Measurements from ENCODE around the gene KCNAB3. TPM values are rescaled to one million over a fixed set of nuclear protein-coding genes. Genes with fewer than 3 reads are reported as not detected.

The KCNAB3 gene
- polyA plus RNA-seq, 4 donors: 1.3 to 3.9 (median 1.7) TPM

- Histone ChIP-seq H3K36me3 (ENCODE audit: control insufficient read depth in 3 of 3, insufficient read depth in 2 of 3, low read depth in 1 of 3, low read length in 3 of 3) (peaks cover 0 to 17% (median 4%) of the 10 kb centered on the region in 3 donors), H3K4me1 (ENCODE audit: control insufficient read depth in 3 of 3, insufficient read depth in 2 of 3, low read depth in 1 of 3, low read length in 2 of 3) (peaks cover 2 to 59% (median 16%) of the 10 kb centered on the region in 3 donors), H3K27me3 (ENCODE audit: control insufficient read depth in 3 of 3, insufficient read depth in 3 of 3, low read length in 3 of 3) (no peaks in the 10 kb centered on the region), H3K27ac (ENCODE audit: low read depth in 1 of 3, low read length in 2 of 3) (peak overlapping the region in 1 of 3 donors; percentile 74), H3K9me3 (ENCODE audit: control insufficient read depth in 2 of 2, insufficient read depth in 1 of 2, low read depth in 1 of 2, low read length in 1 of 2) (no peaks in the 10 kb centered on the region), H3K4me3 (ENCODE audit: low read depth in 1 of 3, low read length in 3 of 3) (peak overlapping the region in 1 of 3 donors; percentile 52)
- 0 to 2% (median 0%) methylated on average over 2 to 3 of the region's 3 CpGs for WGBS, 3 donors
- DNase-seq (peak in 1 of 2 donors; percentile 66), FAIRE-seq (no peak)
Observed at GRCh38 chr17:7883781-7884386, 45.8 kb downstream of the KCNAB3 start.

- H3K4me1 ChIP-seq (ENCODE audit: control insufficient read depth in 3 of 3, insufficient read depth in 2 of 3, low read depth in 1 of 3, low read length in 2 of 3): peaks cover 2 to 48% (median 6%) of the 10 kb centered on the region in 3 donors
- 68 to 87% (median 77%) methylated on average over 3 of the region's 3 CpGs for WGBS, 3 donors
- H3K36me3 ChIP-seq (ENCODE audit: control insufficient read depth in 3 of 3, insufficient read depth in 2 of 3, low read depth in 1 of 3, low read length in 3 of 3): peaks cover 0 to 21% (median 4%) of the 10 kb centered on the region in 3 donors
- no peaks in the 10 kb centered on the region for H3K27me3 ChIP-seq (ENCODE audit: control insufficient read depth in 3 of 3, insufficient read depth in 3 of 3, low read length in 3 of 3)
- no peak for FAIRE-seq
- no peak overlapping the region for H3K4me3 ChIP-seq (ENCODE audit: low read depth in 1 of 3, low read length in 3 of 3)
- no peaks in the 10 kb centered on the region for H3K9me3 ChIP-seq (ENCODE audit: control insufficient read depth in 2 of 2, insufficient read depth in 1 of 2, low read depth in 1 of 2, low read length in 1 of 2)
- peak overlapping the region; percentile 3 to 52 (median 11) for H3K27ac ChIP-seq (ENCODE audit: low read depth in 1 of 3, low read length in 2 of 3)
- DNase-seq: no peak
Observed at GRCh38 chr17:7882629-7883028, 47.0 kb downstream of the KCNAB3 start.

GRCh38 chr17:7882068-7882467 is 47.6 kb downstream of the KCNAB3 start:
- peaks cover 0 to 21% (median 4%) of the 10 kb centered on the region in 3 donors for H3K36me3 ChIP-seq (ENCODE audit: control insufficient read depth in 3 of 3, insufficient read depth in 2 of 3, low read depth in 1 of 3, low read length in 3 of 3)
- no peak for DNase-seq
- H3K4me3 ChIP-seq (ENCODE audit: low read depth in 1 of 3, low read length in 3 of 3): no peak overlapping the region
- H3K27ac ChIP-seq (ENCODE audit: low read depth in 1 of 3, low read length in 2 of 3): peak overlapping the region in 2 of 3 donors; percentile 3 to 11
- 76 to 78% (median 76%) methylated on average over 7 of the region's 7 CpGs for WGBS, 3 donors
- H3K4me1 ChIP-seq (ENCODE audit: control insufficient read depth in 3 of 3, insufficient read depth in 2 of 3, low read depth in 1 of 3, low read length in 2 of 3): peaks cover 2 to 48% (median 6%) of the 10 kb centered on the region in 3 donors
- H3K27me3 ChIP-seq (ENCODE audit: control insufficient read depth in 3 of 3, insufficient read depth in 3 of 3, low read length in 3 of 3): no peaks in the 10 kb centered on the region
- FAIRE-seq: no peak
- no peaks in the 10 kb centered on the region for H3K9me3 ChIP-seq (ENCODE audit: control insufficient read depth in 2 of 2, insufficient read depth in 1 of 2, low read depth in 1 of 2, low read length in 1 of 2)

GRCh38 chr17:7881276-7882054 is 48.2 kb downstream of the KCNAB3 start:
- Histone ChIP-seq H3K27me3 (ENCODE audit: control insufficient read depth in 3 of 3, insufficient read depth in 3 of 3, low read length in 3 of 3) (no peaks in the 10 kb centered on the region), H3K27ac (ENCODE audit: low read depth in 1 of 3, low read length in 2 of 3) (peak overlapping the region in 1 of 3 donors; percentile 41), H3K4me1 (ENCODE audit: control insufficient read depth in 3 of 3, insufficient read depth in 2 of 3, low read depth in 1 of 3, low read length in 2 of 3) (peaks cover 2 to 43% (median 4%) of the 10 kb centered on the region in 3 donors), H3K4me3 (ENCODE audit: low read depth in 1 of 3, low read length in 3 of 3) (no peak overlapping the region), H3K36me3 (ENCODE audit: control insufficient read depth in 3 of 3, insufficient read depth in 2 of 3, low read depth in 1 of 3, low read length in 3 of 3) (peaks cover 0 to 21% (median 4%) of the 10 kb centered on the region in 3 donors), H3K9me3 (ENCODE audit: control insufficient read depth in 2 of 2, insufficient read depth in 1 of 2, low read depth in 1 of 2, low read length in 1 of 2) (no peaks in the 10 kb centered on the region)
- 54 to 78% (median 66%) methylated on average over 7 of the region's 7 CpGs for WGBS, 3 donors
- FAIRE-seq: no peak
- no peak for DNase-seq

- no peak for DNase-seq
- peaks cover 2 to 38% (median 4%) of the 10 kb centered on the region in 3 donors for H3K4me1 ChIP-seq (ENCODE audit: control insufficient read depth in 3 of 3, insufficient read depth in 2 of 3, low read depth in 1 of 3, low read length in 2 of 3)
- no peak overlapping the region for H3K4me3 ChIP-seq (ENCODE audit: low read depth in 1 of 3, low read length in 3 of 3)
- H3K27me3 ChIP-seq (ENCODE audit: control insufficient read depth in 3 of 3, insufficient read depth in 3 of 3, low read length in 3 of 3): no peaks in the 10 kb centered on the region
- 60 to 66% (median 62%) methylated on average over 3 of the region's 3 CpGs for WGBS, 3 donors
- H3K27ac ChIP-seq (ENCODE audit: low read depth in 1 of 3, low read length in 2 of 3): no peak overlapping the region
- peaks cover 0 to 24% (median 4%) of the 10 kb centered on the region in 3 donors for H3K36me3 ChIP-seq (ENCODE audit: control insufficient read depth in 3 of 3, insufficient read depth in 2 of 3, low read depth in 1 of 3, low read length in 3 of 3)
- FAIRE-seq: no peak
- no peaks in the 10 kb centered on the region for H3K9me3 ChIP-seq (ENCODE audit: control insufficient read depth in 2 of 2, insufficient read depth in 1 of 2, low read depth in 1 of 2, low read length in 1 of 2)
Observed at GRCh38 chr17:7880076-7880868, 49.4 kb downstream of the KCNAB3 start.

GRCh38 chr17:7878234-7878633 is 51.4 kb downstream of the KCNAB3 start:
- Histone ChIP-seq H3K27me3 (ENCODE audit: control insufficient read depth in 3 of 3, insufficient read depth in 3 of 3, low read length in 3 of 3) (no peaks in the 10 kb centered on the region), H3K4me1 (ENCODE audit: control insufficient read depth in 3 of 3, insufficient read depth in 2 of 3, low read depth in 1 of 3, low read length in 2 of 3) (peaks cover 2 to 29% (median 4%) of the 10 kb centered on the region in 3 donors), H3K27ac (ENCODE audit: low read depth in 1 of 3, low read length in 2 of 3) (no peak overlapping the region), H3K36me3 (ENCODE audit: control insufficient read depth in 3 of 3, insufficient read depth in 2 of 3, low read depth in 1 of 3, low read length in 3 of 3) (peaks cover 0 to 30% (median 4%) of the 10 kb centered on the region in 3 donors), H3K4me3 (ENCODE audit: low read depth in 1 of 3, low read length in 3 of 3) (no peak overlapping the region), H3K9me3 (ENCODE audit: control insufficient read depth in 2 of 2, insufficient read depth in 1 of 2, low read depth in 1 of 2, low read length in 1 of 2) (no peaks in the 10 kb centered on the region)
- WGBS, 3 donors: 89 to 94% (median 93%) methylated on average over 7 of the region's 7 CpGs
- DNase-seq (no peak), FAIRE-seq (no peak)

- Histone ChIP-seq H3K9me3 (ENCODE audit: control insufficient read depth in 2 of 2, insufficient read depth in 1 of 2, low read depth in 1 of 2, low read length in 1 of 2) (no peaks in the 10 kb centered on the region), H3K27ac (ENCODE audit: low read depth in 1 of 3, low read length in 2 of 3) (no peak overlapping the region), H3K27me3 (ENCODE audit: control insufficient read depth in 3 of 3, insufficient read depth in 3 of 3, low read length in 3 of 3) (no peaks in the 10 kb centered on the region), H3K4me3 (ENCODE audit: low read depth in 1 of 3, low read length in 3 of 3) (no peak overlapping the region), H3K36me3 (ENCODE audit: control insufficient read depth in 3 of 3, insufficient read depth in 2 of 3, low read depth in 1 of 3, low read length in 3 of 3) (peaks cover 0 to 30% (median 0%) of the 10 kb centered on the region in 3 donors), H3K4me1 (ENCODE audit: control insufficient read depth in 3 of 3, insufficient read depth in 2 of 3, low read depth in 1 of 3, low read length in 2 of 3) (peaks cover 0 to 11% (median 0%) of the 10 kb centered on the region in 3 donors)
- WGBS, 3 donors: 87 to 92% (median 89%) methylated on average over 2 of the region's 2 CpGs
- DNase-seq: no peak
- FAIRE-seq: no peak
Observed at GRCh38 chr17:7875804-7876370, 53.8 kb downstream of the KCNAB3 start.

- FAIRE-seq (no peak), DNase-seq (no peak)
- no peaks in the 10 kb centered on the region for H3K27me3 ChIP-seq (ENCODE audit: control insufficient read depth in 3 of 3, insufficient read depth in 3 of 3, low read length in 3 of 3)
- no peak overlapping the region for H3K4me3 ChIP-seq (ENCODE audit: low read depth in 1 of 3, low read length in 3 of 3)
- no peaks in the 10 kb centered on the region for H3K4me1 ChIP-seq (ENCODE audit: control insufficient read depth in 3 of 3, insufficient read depth in 2 of 3, low read depth in 1 of 3, low read length in 2 of 3)
- peaks cover 0 to 24% (median 0%) of the 10 kb centered on the region in 3 donors for H3K36me3 ChIP-seq (ENCODE audit: control insufficient read depth in 3 of 3, insufficient read depth in 2 of 3, low read depth in 1 of 3, low read length in 3 of 3)
- no peak overlapping the region for H3K27ac ChIP-seq (ENCODE audit: low read depth in 1 of 3, low read length in 2 of 3)
- WGBS, 3 donors: 78 to 81% (median 79%) methylated on average over 4 of the region's 4 CpGs
- H3K9me3 ChIP-seq (ENCODE audit: control insufficient read depth in 2 of 2, insufficient read depth in 1 of 2, low read depth in 1 of 2, low read length in 1 of 2): no peaks in the 10 kb centered on the region
Observed at GRCh38 chr17:7873051-7873450, 56.6 kb downstream of the KCNAB3 start.
